SW 1271 (cell line): Measurements from ENCODE around the gene TNS3.

ENCODE experiments used
- DNase-seq, 2 experiments: peaks; one replicate each; lab custom pipeline; 2025; lab: John Stamatoyannopoulos, UW

TNS3 gene

GRCh38 chr7:47521816-47522561 is 59.9 kb downstream of the TNS3 start:
- no peak for DNase-seq

DNA sequence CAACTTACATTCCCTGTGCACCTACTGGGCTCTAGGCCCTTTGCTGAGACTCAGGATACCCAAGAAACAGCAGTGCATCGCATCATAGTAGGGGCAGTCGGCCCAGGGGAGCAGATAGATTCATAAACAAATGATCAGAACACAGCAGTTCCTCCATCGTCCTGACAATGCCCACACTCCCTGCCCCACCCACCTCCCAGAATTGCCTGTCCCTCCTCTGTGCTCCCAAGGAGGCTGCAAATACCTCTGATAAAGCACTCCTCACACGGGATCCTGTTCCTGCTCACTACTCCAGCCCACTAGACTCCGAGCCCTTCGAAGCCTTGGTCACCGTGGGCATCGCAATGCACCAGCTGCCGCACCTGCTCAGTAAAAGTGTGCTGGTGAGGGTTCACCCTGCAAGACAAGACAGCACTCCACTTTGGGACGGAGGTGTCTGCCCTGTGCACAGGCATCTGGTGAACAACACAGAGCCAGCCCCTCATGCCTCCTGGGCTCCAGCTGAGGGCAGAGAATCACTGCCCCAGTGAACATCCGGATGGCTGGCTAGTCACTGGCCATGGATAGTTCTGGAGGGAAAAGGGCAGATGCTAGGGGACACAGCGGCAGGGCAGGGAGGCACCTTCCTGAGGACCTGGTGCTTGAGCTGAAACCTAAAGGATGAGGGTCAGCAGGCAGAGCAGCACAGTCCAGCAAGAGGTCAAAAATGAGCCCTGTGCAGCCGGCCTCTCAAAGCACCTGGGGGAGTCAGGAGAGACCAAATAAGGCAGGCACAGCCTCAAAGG is 60.7 kb downstream of the TNS3 start:
- DNase-seq, result no peak

DNA sequence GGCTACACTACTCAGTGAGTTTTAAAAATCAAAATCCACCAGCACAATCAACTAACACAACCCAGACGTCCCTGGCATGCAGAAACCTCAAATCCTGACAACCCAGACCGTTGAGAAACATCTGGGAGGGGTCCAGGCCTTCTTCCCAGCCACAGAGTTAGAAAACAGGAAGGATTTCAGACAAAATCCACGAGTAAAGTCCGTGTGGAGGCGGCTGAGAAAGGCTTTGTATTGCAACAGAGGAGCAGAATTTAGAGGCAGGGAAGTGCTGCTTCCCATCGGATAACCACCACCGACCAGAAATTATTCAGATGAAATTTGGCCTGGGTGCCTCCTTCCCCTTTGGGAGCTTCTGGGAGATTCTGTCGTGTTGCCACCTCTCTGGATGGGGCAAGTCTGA is 61.5 kb downstream of the TNS3 start:
- DNase-seq, result no peak

GRCh38 chr7:47518827-47519226 is 63.1 kb downstream of the TNS3 start:
- no peak for DNase-seq

DNA sequence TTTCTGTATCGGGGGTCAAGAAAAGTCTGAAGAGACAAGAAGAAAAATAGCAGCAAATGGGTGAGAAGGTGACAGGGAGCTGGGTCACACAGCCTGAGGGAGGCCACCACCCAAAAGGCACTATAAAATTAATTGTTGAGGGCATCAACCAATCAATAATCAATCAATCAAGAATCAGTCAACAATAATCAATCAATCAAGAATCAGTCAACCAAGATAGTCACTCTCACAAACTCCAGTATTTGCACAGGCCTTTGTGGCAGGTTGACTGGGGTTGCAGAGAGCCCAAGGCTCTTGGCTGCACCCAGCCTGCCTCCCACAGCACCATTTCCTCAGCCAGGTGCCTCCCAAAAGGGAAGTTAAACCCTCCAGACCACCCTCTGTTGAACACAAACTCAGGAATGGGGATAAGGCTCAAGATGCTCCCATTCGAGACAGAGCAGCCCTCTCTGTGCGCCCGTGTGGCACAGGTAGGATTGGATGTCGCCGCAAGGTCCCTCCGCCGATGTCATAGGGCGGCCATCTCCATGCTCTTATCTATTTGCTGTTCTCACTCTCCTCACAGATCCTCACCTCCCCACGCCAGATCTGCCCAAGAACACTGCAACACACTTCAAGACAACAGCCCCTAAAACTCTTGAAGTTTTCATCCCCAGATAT is 64.0 kb downstream of the TNS3 start:
- DNase-seq, result no peak

DNA sequence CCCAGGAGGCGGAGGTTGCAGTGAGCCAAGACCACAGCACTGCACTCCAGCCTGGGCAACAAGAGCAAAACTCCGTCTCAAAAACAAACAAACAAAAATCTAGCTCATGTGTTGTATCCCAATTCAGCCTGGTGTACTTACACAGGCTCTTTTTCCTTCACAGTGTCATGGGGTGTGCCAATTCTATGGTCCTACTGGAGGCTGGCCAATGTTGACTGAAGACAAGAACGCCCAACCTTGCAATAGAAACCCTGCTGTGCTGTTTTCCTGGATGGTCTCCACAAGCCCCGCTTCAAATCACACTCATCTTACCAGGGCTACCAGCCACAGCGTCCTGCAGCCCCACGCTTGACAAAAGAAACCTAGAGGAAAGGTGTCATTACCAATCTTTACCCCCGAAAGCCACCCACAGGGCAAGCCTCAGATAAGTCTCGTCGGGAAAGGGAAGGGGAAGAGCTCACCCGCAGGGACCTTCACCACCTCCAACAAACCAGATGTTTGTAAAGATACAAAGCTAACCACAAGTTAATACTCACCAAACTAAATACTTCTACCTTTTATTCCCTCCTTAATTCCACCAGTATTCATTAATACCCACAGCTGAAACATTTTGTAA is 64.8 kb downstream of the TNS3 start:
- DNase-seq, result no peak

DNA sequence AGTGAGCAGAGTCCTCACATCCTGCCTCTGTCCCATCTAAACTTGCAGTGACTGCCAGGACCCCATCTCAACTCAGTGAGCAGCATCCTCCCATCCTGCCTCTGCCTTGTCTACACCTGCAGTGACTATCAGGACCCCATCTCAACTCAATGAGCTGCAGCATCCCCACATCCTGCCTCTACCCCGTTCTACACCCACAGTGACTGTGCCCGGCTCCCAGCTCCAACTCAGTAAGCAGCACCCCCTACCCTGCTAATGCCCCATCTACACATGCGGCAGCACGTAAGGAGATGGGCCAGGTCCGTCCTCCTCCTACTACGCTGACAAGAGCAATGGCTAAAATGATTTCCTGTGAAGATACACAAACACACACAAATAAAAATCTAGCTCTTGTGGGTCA is 65.5 kb downstream of the TNS3 start:
- no peak for DNase-seq

DNA sequence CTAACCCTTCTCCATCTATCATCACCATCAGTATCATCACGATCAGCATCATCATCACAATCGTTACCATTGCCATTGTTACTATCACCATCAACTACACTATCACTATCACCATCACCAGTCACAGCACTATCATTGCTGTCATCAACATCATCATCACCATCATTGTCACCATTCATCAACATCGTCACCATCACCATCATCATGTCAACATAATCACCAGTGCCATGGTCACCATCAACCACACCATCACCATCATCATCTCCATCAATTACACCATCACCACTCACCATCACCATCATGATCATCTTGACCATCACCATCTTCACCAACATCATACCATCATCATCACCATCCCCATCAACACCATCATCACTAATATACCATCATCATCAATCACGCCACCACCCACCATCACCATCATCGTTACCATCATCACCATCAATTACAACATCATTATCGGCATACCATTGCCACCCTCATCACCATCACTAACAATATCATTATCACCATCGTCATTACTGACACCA is 66.5 kb downstream of the TNS3 start:
- DNase-seq, result no peak

DNA sequence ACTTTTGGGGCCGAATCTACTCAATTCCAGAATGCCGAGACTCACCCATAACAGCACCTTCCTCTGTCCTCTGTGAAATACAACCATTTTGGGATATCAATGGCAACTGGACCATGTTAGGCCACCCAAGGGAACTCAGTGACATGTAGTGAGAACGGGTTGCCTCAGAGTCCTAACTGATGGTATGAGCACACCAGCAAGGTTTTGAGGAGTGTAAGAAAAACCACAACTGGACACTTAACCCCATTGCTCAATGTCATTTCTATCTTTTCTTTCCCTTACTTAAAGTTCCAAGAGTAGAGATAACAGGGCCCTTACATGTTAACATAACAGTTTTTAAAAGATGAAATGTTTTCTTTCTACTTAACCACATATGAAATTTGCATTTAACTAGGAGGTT is 67.1 kb downstream of the TNS3 start:
- DNase-seq, result no peak

- DNase-seq, result no peak
Measured at GRCh38 chr7:47514367-47514766, 67.5 kb downstream of the TNS3 start.

DNA sequence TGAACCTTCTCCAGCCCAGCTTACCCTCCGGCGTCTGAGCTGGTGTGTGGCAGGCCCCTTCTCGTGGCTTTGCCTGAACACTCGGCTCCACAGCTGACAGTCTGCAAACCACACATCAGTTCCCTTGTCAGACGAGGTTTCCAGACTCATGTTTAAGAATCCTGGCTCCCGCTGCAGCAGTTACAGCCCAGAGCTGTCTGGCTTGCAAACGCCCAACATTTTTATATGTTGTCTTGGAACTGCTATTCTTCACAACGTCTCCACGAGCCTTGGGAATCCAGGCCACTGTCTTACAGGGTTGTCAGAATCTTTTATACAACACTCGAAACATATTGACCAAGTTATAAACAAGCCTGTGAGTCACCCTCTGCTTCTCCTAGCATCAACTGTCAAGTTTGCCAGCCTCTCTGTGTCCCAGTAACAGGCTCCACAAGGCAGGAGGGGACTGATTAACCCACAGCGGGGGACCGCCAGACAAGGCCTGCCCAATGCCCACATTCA is 68.1 kb downstream of the TNS3 start:
- no peak for DNase-seq

DNA sequence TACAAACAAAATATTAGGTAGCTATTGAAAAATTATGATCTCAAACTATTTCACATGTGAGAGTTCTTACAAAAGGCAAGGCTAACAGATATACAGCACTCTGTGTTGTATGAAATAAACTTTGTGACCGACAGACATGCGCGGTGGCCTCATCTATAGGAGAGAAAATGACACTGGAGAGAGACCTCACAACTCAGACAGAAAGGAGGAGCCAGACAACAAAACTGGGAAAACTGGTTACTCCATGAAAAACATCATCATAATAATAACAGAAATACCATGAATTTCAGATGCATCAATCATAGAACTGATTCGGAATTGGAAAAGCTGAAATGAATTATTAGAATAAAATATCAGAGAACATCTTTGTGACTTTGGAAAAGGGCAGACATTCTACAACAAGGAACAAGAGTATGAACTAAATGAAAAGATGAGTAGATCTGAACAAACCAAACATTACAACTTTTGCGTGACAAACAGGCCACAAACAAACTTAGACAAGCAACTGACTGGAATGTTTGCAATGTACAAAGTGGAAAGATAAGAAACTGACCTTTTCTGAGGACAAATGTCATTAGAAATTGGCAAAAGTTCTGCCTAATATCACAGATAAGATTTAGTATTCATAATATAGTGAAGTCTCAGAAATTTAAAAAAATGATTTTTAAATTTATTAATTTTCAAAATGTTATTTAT is 69.3 kb downstream of the TNS3 start:
- DNase-seq, result no peak

DNA sequence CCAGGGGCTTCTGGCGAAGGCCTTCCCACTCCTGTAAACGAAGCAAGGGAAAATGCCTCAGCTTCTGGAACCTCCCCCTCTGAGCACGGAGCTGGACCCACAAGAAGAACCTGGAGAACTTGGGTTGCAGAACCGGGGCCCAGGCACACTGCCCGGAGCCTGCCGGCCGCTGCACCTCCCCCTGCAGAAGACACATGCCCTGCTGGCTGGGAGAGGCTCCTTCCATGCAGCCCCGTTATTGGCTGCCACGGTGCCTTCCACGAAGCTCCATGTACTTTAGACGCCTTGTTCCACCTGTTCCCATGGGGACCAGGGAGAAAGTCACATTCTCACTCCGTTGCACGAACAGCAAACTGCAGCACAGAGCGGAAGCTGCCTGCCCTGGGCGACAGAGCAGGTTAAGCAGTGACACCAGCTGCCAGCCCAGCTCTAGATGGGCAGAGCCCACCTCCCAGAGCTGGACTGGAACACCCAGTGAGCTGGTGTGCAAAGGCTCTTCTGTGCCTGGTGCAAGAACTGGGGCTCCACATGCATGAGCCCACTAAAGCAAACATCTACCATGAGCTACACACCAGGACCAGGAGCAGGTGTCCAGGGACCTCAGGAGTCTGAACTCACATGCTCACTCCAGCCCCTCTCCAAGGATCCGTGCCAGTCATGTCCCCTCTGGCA is 70.1 kb downstream of the TNS3 start:
- no peak for DNase-seq

DNA sequence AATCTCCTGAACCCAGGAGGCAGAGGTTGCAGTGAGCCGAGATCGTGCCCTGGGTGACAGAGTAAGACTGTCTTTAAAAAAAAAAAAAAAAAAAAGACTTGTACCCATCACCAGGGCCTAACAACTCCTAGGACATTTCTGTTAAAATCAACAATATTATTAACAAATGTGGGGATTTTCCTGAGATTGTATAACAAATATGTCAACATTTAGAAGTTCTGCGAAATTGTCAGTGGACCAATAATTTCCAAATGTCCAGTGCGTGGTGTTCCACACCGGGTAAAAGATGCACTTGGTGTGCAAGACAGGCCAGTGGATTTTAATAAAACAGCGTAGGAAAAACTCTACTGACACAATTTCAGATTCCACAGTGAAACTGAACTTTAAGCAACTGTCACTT is 71.1 kb downstream of the TNS3 start:
- no peak for DNase-seq

DNA sequence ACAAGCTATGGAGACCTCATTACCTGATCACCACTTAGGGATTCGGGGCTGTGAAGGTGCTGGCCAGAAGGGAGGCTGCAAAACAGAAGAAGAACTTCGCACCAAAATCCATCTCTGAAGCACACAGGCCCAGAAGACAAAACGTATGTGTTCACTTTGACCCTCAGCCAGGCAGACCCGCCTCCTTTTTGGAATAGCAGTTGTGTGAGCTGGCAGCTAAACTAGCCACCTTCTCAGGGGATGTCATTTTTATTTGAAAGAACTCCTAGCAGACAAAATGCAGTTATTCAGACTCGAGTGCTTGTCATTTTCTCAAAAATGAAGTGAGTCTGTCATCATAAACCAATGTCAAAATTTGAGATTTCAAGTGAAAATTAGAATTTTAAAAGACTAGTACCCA is 71.7 kb downstream of the TNS3 start:
- no peak for DNase-seq

DNA sequence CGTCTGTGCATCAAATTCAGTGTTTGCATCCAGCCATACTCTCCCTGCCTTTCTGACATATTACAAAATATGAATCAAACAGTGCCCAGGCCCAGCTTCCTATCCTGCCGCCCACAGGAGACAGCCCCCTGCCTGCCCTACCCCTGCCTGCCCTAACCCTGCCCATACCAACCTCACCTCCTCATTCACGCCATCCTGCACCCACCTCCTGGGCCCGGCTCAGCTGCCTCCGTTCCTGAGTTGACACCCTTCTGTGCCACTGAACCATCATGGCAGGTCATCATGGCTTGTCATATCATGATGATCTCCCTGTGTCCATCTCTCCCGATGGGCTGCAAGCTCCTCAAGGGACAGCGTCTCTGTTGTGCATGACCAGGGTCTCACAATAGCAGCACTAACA is 72.3 kb downstream of the TNS3 start:
- no peak for DNase-seq

DNA sequence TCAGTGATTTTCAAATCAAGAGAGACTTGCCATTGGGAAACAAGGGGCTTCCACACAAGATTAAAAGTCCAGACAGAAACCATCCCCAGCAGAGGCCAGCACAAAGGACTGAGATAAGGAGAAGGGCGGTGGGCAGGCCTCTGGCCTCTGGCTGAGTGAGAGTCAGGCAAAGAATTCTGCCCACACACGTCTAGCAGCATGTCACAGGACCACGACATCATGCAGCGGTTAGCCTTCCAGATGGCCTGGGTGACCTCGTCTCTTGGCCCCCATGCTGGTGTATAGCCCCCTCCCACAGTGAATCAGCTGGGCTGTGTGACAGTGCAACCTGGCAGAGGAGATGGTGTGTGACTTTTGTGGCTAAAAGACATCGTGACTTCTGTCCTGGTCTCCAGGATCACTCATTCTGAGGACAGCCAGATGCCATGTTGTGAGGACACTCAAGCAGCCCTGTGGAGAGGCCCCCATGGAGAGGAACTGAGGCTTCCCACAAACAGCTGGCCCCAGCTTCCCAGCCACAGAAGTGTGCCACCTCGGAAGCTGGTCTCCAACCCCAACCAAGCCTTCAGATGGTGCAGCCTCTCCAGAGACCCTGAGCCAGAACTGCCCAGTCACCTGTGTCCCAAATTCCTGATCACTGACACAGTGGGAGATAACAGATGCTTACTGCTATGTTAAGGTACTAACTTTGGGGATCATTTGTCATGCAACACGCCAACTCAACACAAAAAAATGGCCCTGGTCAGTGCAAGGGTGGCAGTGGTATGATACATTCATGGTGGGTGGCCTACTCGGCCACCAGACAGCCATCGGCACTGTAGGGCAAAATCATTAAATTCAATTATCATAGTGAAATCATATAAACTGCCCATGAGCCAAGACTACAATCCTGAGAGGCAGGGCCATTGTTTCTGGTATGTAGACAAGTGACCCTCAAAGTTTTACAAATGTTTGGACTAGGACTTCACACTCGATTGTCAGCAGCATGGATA is 73.2 kb downstream of the TNS3 start:
- no peak for DNase-seq

DNA sequence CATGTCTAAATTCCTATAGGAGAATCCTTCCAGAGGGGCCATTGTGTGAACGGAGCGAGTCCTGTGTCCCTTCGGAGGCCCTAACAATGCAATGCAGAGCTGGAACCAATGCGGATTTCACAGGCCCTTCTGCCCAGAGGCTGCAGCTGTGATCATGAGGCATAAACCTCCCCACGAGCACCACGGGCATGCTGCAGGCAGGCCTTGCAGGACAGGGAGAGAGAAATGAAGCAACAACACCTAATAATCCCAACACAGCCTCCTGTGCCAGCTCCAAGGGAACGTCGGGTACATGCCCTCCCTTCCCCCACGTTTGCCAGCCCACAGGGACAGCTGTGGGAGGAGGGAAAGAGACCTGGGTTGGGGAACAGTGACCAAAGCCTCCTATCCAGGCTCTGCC is 74.4 kb downstream of the TNS3 start:
- DNase-seq, result no peak

DNA sequence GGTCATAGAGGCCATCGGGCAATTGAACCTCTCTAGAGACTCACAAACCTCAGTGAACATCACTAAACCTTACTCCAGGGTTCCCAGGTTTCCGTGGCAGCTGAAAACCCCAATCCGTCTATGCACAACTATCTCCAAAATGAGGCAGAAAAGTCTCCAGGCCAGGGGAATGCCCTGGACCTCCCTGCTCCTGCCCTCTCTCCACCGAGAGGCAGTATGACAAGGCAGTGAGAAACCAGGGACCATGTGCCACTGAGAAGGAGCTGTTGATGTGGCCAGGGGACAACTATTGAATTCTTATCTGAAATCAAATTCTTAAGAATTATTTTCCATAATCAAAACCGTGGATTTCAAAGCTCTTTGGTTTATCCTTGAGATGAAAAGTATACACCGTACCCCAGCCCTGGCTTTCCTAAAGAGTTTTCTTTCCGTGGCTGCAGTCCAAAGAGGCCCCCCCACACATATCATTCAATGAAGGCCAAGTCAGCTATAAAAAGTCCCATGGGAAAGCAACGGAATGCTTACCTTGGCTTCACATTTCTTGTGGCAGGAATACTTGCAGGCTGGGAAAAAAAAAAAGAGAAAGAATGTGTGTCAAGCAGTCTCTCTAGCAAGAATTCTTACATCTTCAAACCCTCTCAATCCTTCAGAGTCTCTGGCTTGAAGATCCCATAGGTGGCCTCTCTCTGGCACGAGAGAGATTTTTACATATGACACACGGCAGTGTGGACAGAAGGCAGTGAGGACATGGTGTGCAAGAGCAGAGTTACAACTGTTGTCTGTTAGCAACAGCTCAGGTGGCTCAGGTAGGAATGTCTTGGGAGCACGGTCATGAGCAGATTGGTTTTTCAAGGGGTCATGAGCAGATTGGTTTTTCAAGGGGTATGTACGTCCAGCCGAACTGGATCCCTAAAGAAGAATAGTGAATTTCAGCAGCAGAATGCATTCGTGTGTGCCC is 75.2 kb downstream of the TNS3 start:
- no peak for DNase-seq
